Measurements from ENCODE around the gene SLC12A8. TPM values are rescaled to one million over a fixed set of nuclear protein-coding genes. Genes with fewer than 3 reads are reported as not detected.

SLC12A8 gene
- total RNA-seq, 1 experiment from 2014 or later, result 7.1 TPM

- peaks cover 41% of the 10 kb centered on the region for H3K4me1 ChIP-seq (ENCODE audit: insufficient read depth, low read length, poor library complexity, severe bottlenecking)
- H3K4me3 ChIP-seq (ENCODE audit: low read depth, low read length, poor library complexity, severe bottlenecking), result peak overlapping the region; percentile 61
- no peaks in the 10 kb centered on the region for H3K27me3 ChIP-seq (replicated peaks; ENCODE audit: insufficient read depth, low read depth, low read length, poor library complexity)
- peak; percentile 63 for DNase-seq (ENCODE audit: low spot score)
- no peaks in the 10 kb centered on the region for H3K36me3 ChIP-seq (ENCODE audit: insufficient read depth, low read length, poor library complexity, severe bottlenecking)
- intact Hi-C loops (cut with micrococcal nuclease; ENCODE audit: unreplicated experiment), result no loop called here
- POLR2A ChIA-PET (ENCODE audit: low non-redundant PET), result no interaction called here
- TF ChIP-seq EZH2 (IDR thresholded peaks at IDR 0.05; ENCODE audit: borderline replicate concordance, low read depth, low read length, poor library complexity, severe bottlenecking), result no peak
- TF ChIP-seq CTCF (conservative IDR thresholded peaks at IDR 0.05; ENCODE audit: low read depth, low read length), result 0 out of 2 replicates have a peak, but pooled peaks have one; percentile 14
- CTCF ChIA-PET, result no interaction called here
- BruUV-seq (replicated peaks), result TSS peak; percentile 70
- no peaks in the 10 kb centered on the region for H3K9me3 ChIP-seq (ENCODE audit: low read depth, low read length, poor library complexity, severe bottlenecking)
- peak overlapping the region; percentile 93 for H3K27ac ChIP-seq (ENCODE audit: low read depth, low read length, poor library complexity, severe bottlenecking)
Observed at GRCh38 chr3:125054449-125055329, 157.9 kb downstream of the SLC12A8 start.

GRCh38 chr3:125054062-125054448, 158.5 kb downstream of the SLC12A8 start:
- peaks cover 41% of the 10 kb centered on the region for H3K4me1 ChIP-seq (ENCODE audit: insufficient read depth, low read length, poor library complexity, severe bottlenecking)
- no TSS peak for BruUV-seq (replicated peaks)
- intact Hi-C loops (cut with micrococcal nuclease; ENCODE audit: unreplicated experiment), result no loop called here
- TF ChIP-seq CTCF (conservative IDR thresholded peaks at IDR 0.05; ENCODE audit: low read depth, low read length) (no peak), EZH2 (IDR thresholded peaks at IDR 0.05; ENCODE audit: borderline replicate concordance, low read depth, low read length, poor library complexity, severe bottlenecking) (no peak)
- no peaks in the 10 kb centered on the region for H3K9me3 ChIP-seq (ENCODE audit: low read depth, low read length, poor library complexity, severe bottlenecking)
- CTCF ChIA-PET, result no interaction called here
- no peak for DNase-seq (ENCODE audit: low spot score)
- peak overlapping the region; percentile 93 for H3K27ac ChIP-seq (ENCODE audit: low read depth, low read length, poor library complexity, severe bottlenecking)
- peak overlapping the region; percentile 61 for H3K4me3 ChIP-seq (ENCODE audit: low read depth, low read length, poor library complexity, severe bottlenecking)
- POLR2A ChIA-PET (ENCODE audit: low non-redundant PET), result no interaction called here
- no peaks in the 10 kb centered on the region for H3K27me3 ChIP-seq (replicated peaks; ENCODE audit: insufficient read depth, low read depth, low read length, poor library complexity)
- no peaks in the 10 kb centered on the region for H3K36me3 ChIP-seq (ENCODE audit: insufficient read depth, low read length, poor library complexity, severe bottlenecking)

GRCh38 chr3:125053304-125053699, 159.2 kb downstream of the SLC12A8 start:
- H3K36me3 ChIP-seq (ENCODE audit: insufficient read depth, low read length, poor library complexity, severe bottlenecking), result no peaks in the 10 kb centered on the region
- ChIA-PET CTCF (interaction anchor here (1.0 kb wide), 1 partner anchor 14 kb away, joined by 3 read pairs; no protein-coding TSS in a partner anchor), POLR2A (ENCODE audit: low non-redundant PET) (no interaction called here)
- H3K9me3 ChIP-seq (ENCODE audit: low read depth, low read length, poor library complexity, severe bottlenecking), result no peaks in the 10 kb centered on the region
- TF ChIP-seq CTCF (conservative IDR thresholded peaks at IDR 0.05; ENCODE audit: low read depth, low read length) (no peak), EZH2 (IDR thresholded peaks at IDR 0.05; ENCODE audit: borderline replicate concordance, low read depth, low read length, poor library complexity, severe bottlenecking) (no peak)
- no TSS peak for BruUV-seq (replicated peaks)
- H3K4me3 ChIP-seq (ENCODE audit: low read depth, low read length, poor library complexity, severe bottlenecking), result peak overlapping the region; percentile 26
- DNase-seq (ENCODE audit: low spot score), result no peak
- peak overlapping the region; percentile 93 for H3K27ac ChIP-seq (ENCODE audit: low read depth, low read length, poor library complexity, severe bottlenecking)
- intact Hi-C loops (cut with micrococcal nuclease; ENCODE audit: unreplicated experiment), result no loop called here
- H3K27me3 ChIP-seq (replicated peaks; ENCODE audit: insufficient read depth, low read depth, low read length, poor library complexity), result no peaks in the 10 kb centered on the region
- H3K4me1 ChIP-seq (ENCODE audit: insufficient read depth, low read length, poor library complexity, severe bottlenecking), result peaks cover 41% of the 10 kb centered on the region
